ENCODE measurements around the gene ADAM23.

DNA sequence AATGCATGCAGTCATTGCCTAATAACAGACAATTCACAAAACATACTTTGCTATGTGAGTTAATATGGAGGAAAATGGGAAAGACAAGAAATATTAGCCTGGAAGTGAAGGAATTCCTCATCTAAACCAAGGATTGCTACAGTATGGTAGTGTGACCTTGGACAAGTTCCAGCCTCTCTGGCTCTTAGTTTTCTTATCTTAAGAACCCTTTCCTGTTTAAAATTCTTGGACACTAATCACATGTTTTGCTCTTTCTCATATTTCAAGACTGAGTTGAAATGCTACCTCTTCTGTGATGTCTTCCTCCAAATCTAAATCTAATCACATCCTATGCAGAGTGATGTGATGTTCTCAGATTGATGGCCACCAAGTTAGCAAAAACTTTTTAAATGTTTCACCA is 20.8 kb upstream of the ADAM23 start:
- TF ChIP-seq RAD21 (IDR thresholded peaks at IDR 0.05; ENCODE audit: low read length) (no peak), GATA2 (CRISPR knock-in tag; IDR thresholded peaks at IDR 0.05) (no peak)
- TF ChIP-seq, protein P1, sequence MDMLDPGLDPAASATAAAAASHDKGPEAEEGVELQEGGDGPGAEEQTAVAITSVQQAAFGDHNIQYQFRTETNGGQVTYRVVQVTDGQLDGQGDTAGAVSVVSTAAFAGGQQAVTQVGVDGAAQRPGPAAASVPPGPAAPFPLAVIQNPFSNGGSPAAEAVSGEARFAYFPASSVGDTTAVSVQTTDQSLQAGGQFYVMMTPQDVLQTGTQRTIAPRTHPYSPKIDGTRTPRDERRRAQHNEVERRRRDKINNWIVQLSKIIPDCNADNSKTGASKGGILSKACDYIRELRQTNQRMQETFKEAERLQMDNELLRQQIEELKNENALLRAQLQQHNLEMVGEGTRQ (IDR thresholded peaks at IDR 0.05; ENCODE audit: borderline replicate concordance, low read depth, low read length): no peak

Measured in SK-N-SH (cell line).